ENCODE results near the gene STMN3.
"Not testable (repeated sequence)": the region's sequence is repeated elsewhere in the genome, so short reads cannot be mapped to it uniquely, and the experiment has no call there.

Gene STMN3

GRCh38 chr20:63606686-63607085 lies 46.5 kb downstream of the STMN3 start:
- DNase-seq, result no peak

- no peak for DNase-seq
Observed at GRCh38 chr20:63602321-63602720, 50.9 kb downstream of the STMN3 start.

GRCh38 chr20:63601679-63602078 lies 51.5 kb downstream of the STMN3 start:
- DNase-seq, result not testable (repeated sequence)

GRCh38 chr20:63599396-63600050 lies 53.7 kb downstream of the STMN3 start:
- DNase-seq, result no peak

- DNase-seq, result no peak
Observed at GRCh38 chr20:63598479-63599395, 54.5 kb downstream of the STMN3 start.

GRCh38 chr20:63597651-63598478 lies 55.4 kb downstream of the STMN3 start:
- DNase-seq, result no peak

- no peak for DNase-seq
Observed at GRCh38 chr20:63596423-63596822, 56.8 kb downstream of the STMN3 start.

GRCh38 chr20:63595416-63596127 lies 57.7 kb downstream of the STMN3 start:
- no peak for DNase-seq

- no peak for DNase-seq
Observed at GRCh38 chr20:63594043-63594561, 59.1 kb downstream of the STMN3 start.

GRCh38 chr20:63592661-63593060 lies 60.6 kb downstream of the STMN3 start:
- DNase-seq, result no peak

- no peak for DNase-seq
Observed at GRCh38 chr20:63591786-63592355, 61.4 kb downstream of the STMN3 start.

- DNase-seq, result no peak
Observed at GRCh38 chr20:63591147-63591533, 62.1 kb downstream of the STMN3 start.

- no peak for DNase-seq
Observed at GRCh38 chr20:63590218-63591146, 62.7 kb downstream of the STMN3 start.

All from stimulated activated CD4-positive, alpha-beta T cell treated with anti-CD3 and anti-CD28 coated beads, Interleukin-12 subunit alpha, Interleukin-12 subunit beta, amount 100 ng/mL, for 4 hours (primary cell).